ENCODE data around the gene NQO2.
"Not testable (repeated sequence)": the region's sequence is repeated elsewhere in the genome, so short reads cannot be mapped to it uniquely, and the experiment has no call there.

The NQO2 gene

GRCh38 chr6:3039384-3039783 is 39.7 kb downstream of the NQO2 start:
- no peak for DNase-seq (ENCODE audit: low spot score)

- no peak for DNase-seq (ENCODE audit: low spot score)
Measured at GRCh38 chr6:3041147-3041546, 41.5 kb downstream of the NQO2 start.

- DNase-seq (ENCODE audit: low spot score), result no peak
Measured at GRCh38 chr6:3041606-3042005, 41.9 kb downstream of the NQO2 start.

- no peak for DNase-seq (ENCODE audit: low spot score)
Measured at GRCh38 chr6:3045369-3045768, 45.7 kb downstream of the NQO2 start.

- DNase-seq (ENCODE audit: low spot score), result no peak
Measured at GRCh38 chr6:3045777-3046176, 46.1 kb downstream of the NQO2 start.

GRCh38 chr6:3046295-3046694 is 46.6 kb downstream of the NQO2 start:
- no peak for DNase-seq (ENCODE audit: low spot score)

- DNase-seq (ENCODE audit: low spot score), result not testable (repeated sequence)
Measured at GRCh38 chr6:3048009-3048408, 48.3 kb downstream of the NQO2 start.

GRCh38 chr6:3052481-3053230 is 53.0 kb downstream of the NQO2 start:
- no peak for DNase-seq (ENCODE audit: low spot score)

GRCh38 chr6:3053231-3053508 is 53.5 kb downstream of the NQO2 start:
- DNase-seq (ENCODE audit: low spot score), result no peak

- DNase-seq (ENCODE audit: low spot score), result not testable (repeated sequence)
Measured at GRCh38 chr6:3054229-3055157, 54.8 kb downstream of the NQO2 start.

GRCh38 chr6:3055158-3055499 is 55.4 kb downstream of the NQO2 start:
- not testable (repeated sequence) for DNase-seq (ENCODE audit: low spot score)

- DNase-seq (ENCODE audit: low spot score), result no peak
Measured at GRCh38 chr6:3057063-3057770, 57.5 kb downstream of the NQO2 start.

GRCh38 chr6:3058957-3059356 is 59.3 kb downstream of the NQO2 start:
- DNase-seq (ENCODE audit: low spot score), result no peak

GRCh38 chr6:3060092-3060491 is 60.4 kb downstream of the NQO2 start:
- not testable (repeated sequence) for DNase-seq (ENCODE audit: low spot score)

- peak; percentile 16 for DNase-seq (ENCODE audit: low spot score)
Measured at GRCh38 chr6:3061501-3061941, 61.8 kb downstream of the NQO2 start.

GRCh38 chr6:3063340-3063732 is 63.6 kb downstream of the NQO2 start:
- not testable (repeated sequence) for DNase-seq (ENCODE audit: low spot score)

GRCh38 chr6:3063733-3064700 is 64.3 kb downstream of the NQO2 start:
- peak; percentile 92 for DNase-seq (ENCODE audit: low spot score)

GRCh38 chr6:3068329-3069214 is 68.9 kb downstream of the NQO2 start, which contains the start of gene RIPK1:
RIPK1 (plus strand) TSS chr6:3068494; CDS start chr6:3076824, 8,330 bp downstream.
- peak; percentile 93 for DNase-seq (ENCODE audit: low spot score)
